H9 (cell line): ENCODE results near the gene ADISSP. TPM values are rescaled to one million over a fixed set of nuclear protein-coding genes. Genes with fewer than 3 reads are reported as not detected.

Experiments
- DNase-seq: peaks from one replicate; pipeline ENCODE4 v3.0.0-alpha.2; 2017
- H2AFZ ChIP-seq: one replicate; pipeline ENCODE4 v1.6.1; 2013; ENCODE audit warnings: mild to moderate bottlenecking, low read length, control low read depth, moderate library complexity
- H2AK5ac ChIP-seq: 2 replicates; pipeline ENCODE4 v1.6.1; 2013; ENCODE audit warnings: low read length, control low read depth, mixed read lengths; ENCODE audit not compliant: insufficient read length
- H2BK120ac ChIP-seq: one replicate; pipeline ENCODE4 v1.6.1; 2013; ENCODE audit warnings: low read depth, mild to moderate bottlenecking, low read length, control low read depth, inconsistent platforms; ENCODE audit not compliant: poor library complexity, severe bottlenecking
- H2BK12ac ChIP-seq: 2 replicates; pipeline ENCODE4 v1.6.1; 2013; ENCODE audit warnings: low read length, control low read depth, mixed read lengths, low read depth; ENCODE audit not compliant: insufficient read length
- H2BK15ac ChIP-seq: 2 replicates; pipeline ENCODE4 v1.6.1; 2013; ENCODE audit warnings: low read depth, low read length, control low read depth
- H2BK20ac ChIP-seq: one replicate; pipeline ENCODE4 v1.6.1; 2013; ENCODE audit warnings: low read depth, mild to moderate bottlenecking, low read length, control low read depth, inconsistent platforms; ENCODE audit not compliant: poor library complexity, severe bottlenecking
- H2BK5ac ChIP-seq: 2 replicates; pipeline ENCODE4 v1.6.1; 2013; ENCODE audit warnings: low read length, control low read depth, mixed read lengths; ENCODE audit not compliant: insufficient read length
- H3K14ac ChIP-seq: 2 replicates; pipeline ENCODE4 v1.6.1; 2013; ENCODE audit warnings: low read length, control low read depth; ENCODE audit not compliant: insufficient read depth
- H3K18ac ChIP-seq: 2 replicates; pipeline ENCODE4 v1.6.1; 2013; ENCODE audit warnings: low read depth, mild to moderate bottlenecking, mixed read lengths, low read length, control low read depth; ENCODE audit not compliant: insufficient read length
- H3K23ac ChIP-seq: 2 replicates; pipeline ENCODE4 v1.6.1; 2013; ENCODE audit warnings: low read length, control low read depth, mixed read lengths, low read depth; ENCODE audit not compliant: insufficient read length
- H3K23me2 ChIP-seq: 2 replicates; pipeline ENCODE4 v1.6.1; 2013; ENCODE audit warnings: low read depth, mild to moderate bottlenecking, mixed read lengths, low read length, control low read depth; ENCODE audit not compliant: insufficient read length, poor library complexity, severe bottlenecking
- H3K27ac ChIP-seq: 2 replicates; pipeline ENCODE4 v1.5.1; 2013; ENCODE audit warnings: low read length, control low read depth, mixed read lengths, low read depth; ENCODE audit not compliant: insufficient read length
- H3K27me3 ChIP-seq: 2 replicates; pipeline ENCODE4 v1.6.1; 2013; ENCODE audit warnings: low read length, control low read depth, inconsistent platforms; ENCODE audit not compliant: insufficient read depth
- H3K4ac ChIP-seq: 2 replicates; pipeline ENCODE4 v1.6.1; 2013; ENCODE audit warnings: low read depth, mild to moderate bottlenecking, control low read depth, inconsistent platforms, low read length, moderate library complexity
- H3K4me1 ChIP-seq: 2 replicates; pipeline ENCODE4 v1.6.1; 2013; ENCODE audit warnings: low read length, control low read depth, inconsistent platforms; ENCODE audit not compliant: insufficient read depth
- H3K4me2 ChIP-seq: 2 replicates; pipeline ENCODE4 v1.6.1; 2013; ENCODE audit warnings: low read length, control low read depth, mixed read lengths; ENCODE audit not compliant: insufficient read length, insufficient read depth
- H3K56ac ChIP-seq: 2 replicates; pipeline ENCODE4 v1.6.1; 2013; ENCODE audit warnings: low read depth, mild to moderate bottlenecking, mixed read lengths, low read length, control low read depth; ENCODE audit not compliant: insufficient read length
- H3K79me1 ChIP-seq: 2 replicates; pipeline ENCODE4 v1.6.1; 2013; ENCODE audit warnings: low read depth, mild to moderate bottlenecking, moderate library complexity, low read length, control low read depth, inconsistent platforms; ENCODE audit not compliant: insufficient read depth, poor library complexity, severe bottlenecking
- H3K79me2 ChIP-seq: 2 replicates; pipeline ENCODE4 v1.6.1; 2013; ENCODE audit warnings: low read length, control low read depth, inconsistent platforms; ENCODE audit not compliant: insufficient read depth
- H3K9ac ChIP-seq: 2 replicates; pipeline ENCODE4 v1.6.1; 2013; ENCODE audit warnings: low read length, control low read depth, mixed read lengths; ENCODE audit not compliant: insufficient read length; ENCODE audit errors: extremely low read depth
- H3K9me3 ChIP-seq: one replicate; pipeline ENCODE4 v1.6.1; 2013; ENCODE audit warnings: low read depth, low read length, inconsistent platforms; ENCODE audit not compliant: control insufficient read depth
- H3T11ph ChIP-seq: one replicate; pipeline ENCODE4 v1.6.1; 2013; ENCODE audit warnings: mild to moderate bottlenecking, low read length, control low read depth, inconsistent platforms
- H4K20me1 ChIP-seq: one replicate; pipeline ENCODE4 v1.6.1; 2013; ENCODE audit not compliant: control insufficient read depth, insufficient read length, insufficient read depth
- H4K5ac ChIP-seq: 2 replicates; pipeline ENCODE4 v1.6.1; 2013; ENCODE audit warnings: low read depth, mild to moderate bottlenecking, mixed read lengths, low read length, control low read depth; ENCODE audit not compliant: insufficient read length
- H4K8ac ChIP-seq: replicated peaks from 2 replicates; pipeline ENCODE4 v1.6.1; 2013; ENCODE audit warnings: low read length, control low read depth, mixed read lengths, low read depth; ENCODE audit not compliant: insufficient read length
- H4K91ac ChIP-seq: 2 replicates; pipeline ENCODE4 v1.6.1; 2013; ENCODE audit warnings: low read depth, mild to moderate bottlenecking, moderate library complexity, mixed read lengths, low read length, control low read depth; ENCODE audit not compliant: insufficient read length
- H3K27ac Mint-ChIP-seq, 3 experiments: 2 replicates in 2 of 3; 3 replicates in 1 of 3; pipeline ENCODE4 v1.8.0; 2020 to 2021; ENCODE audit warnings: mixed read lengths in 3 of 3, mild to moderate bottlenecking in 1 of 3, moderate library complexity in 1 of 3
- H3K27me3 Mint-ChIP-seq: 2 replicates; pipeline ENCODE4 v1.8.0; 2021; ENCODE audit warnings: low read depth, mild to moderate bottlenecking, moderate library complexity, mixed read lengths
- H3K36me3 Mint-ChIP-seq, 3 experiments: 2 replicates in 2 of 3; 3 replicates in 1 of 3; pipeline ENCODE4 v1.8.0; 2020 to 2021; ENCODE audit warnings: low read depth in 3 of 3, mixed read lengths in 3 of 3; ENCODE audit not compliant: insufficient read depth in 1 of 3
- H3K4me1 Mint-ChIP-seq, 2 experiments: 2 replicates each; pipeline ENCODE4 v1.8.0; 2020; ENCODE audit warnings: mixed read lengths in 2 of 2
- H3K4me3 Mint-ChIP-seq, 2 experiments: 2 replicates in 1 of 2; 3 replicates in 1 of 2; pipeline ENCODE4 v1.8.0; 2020 to 2021; ENCODE audit warnings: mild to moderate bottlenecking in 2 of 2, mixed read lengths in 2 of 2, moderate library complexity in 1 of 2
- H3K9me3 Mint-ChIP-seq, 2 experiments: 2 replicates in 1 of 2; 3 replicates in 1 of 2; pipeline ENCODE4 v1.8.0; 2020; ENCODE audit warnings: mild to moderate bottlenecking in 2 of 2, mixed read lengths in 2 of 2, moderate library complexity in 1 of 2
- WGBS: extraction: QIAGEN DNeasy Blood & Tissue Kit; methylation state at CpG from one replicate; pipeline ENCODE4 v1.1.7; 2013; ENCODE audit warnings: missing lambda C conversion rate, low lambda C conversion rate, mixed read lengths; ENCODE audit not compliant: insufficient read length; ENCODE audit errors: extremely low coverage; 5-methylcytosine and 5-hydroxymethylcytosine counted together
- total RNA-seq: library from RNA; stranded (reverse); gene quantifications from 2 replicates; pipeline ENCODE4 v1.2.1, GENCODE V29; 2021
- TF ChIP-seq, protein P1 (sequence below): fragments of 200-600 bp; sonication (generic); conservative IDR thresholded peaks from 3 replicates; pipeline ENCODE4 v1.8.0; 2021; ENCODE audit warnings: antibody characterized with exemption, mild to moderate bottlenecking

Gene ADISSP
- total RNA-seq, 1 experiment from 2014 or later: 80.9 TPM

DNA sequence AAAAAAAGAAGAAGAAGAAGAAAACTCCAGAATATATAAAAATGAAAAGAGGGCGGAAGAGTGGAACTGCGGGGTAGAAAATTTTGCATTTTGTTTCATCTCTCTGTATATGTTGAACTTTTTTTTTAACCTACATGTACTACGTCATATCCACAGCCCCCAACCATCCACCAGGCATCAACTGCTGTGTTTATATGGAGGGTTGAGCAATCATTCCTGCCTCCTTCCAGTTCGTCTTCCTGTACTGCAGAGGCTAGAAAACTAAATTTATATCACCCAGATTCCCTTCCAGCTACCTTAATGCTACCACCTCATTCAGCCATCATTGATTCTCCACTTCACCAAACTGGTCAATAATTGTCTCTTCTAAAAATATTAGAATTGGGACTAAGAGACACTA, 45.6 kb downstream of the ADISSP start:
- no peak overlapping the region for H3K27ac Mint-ChIP-seq
- no peaks in the 10 kb centered on the region for H3K36me3 Mint-ChIP-seq
- Histone ChIP-seq H3K4ac (no peak overlapping the region), H3K23me2 (no peaks in the 10 kb centered on the region), H3K4me1 (no peaks in the 10 kb centered on the region), H2BK20ac (no peak overlapping the region), H2BK12ac (no peak overlapping the region), H2BK120ac (no peak overlapping the region), H3K23ac (no peak overlapping the region), H4K20me1 (no peaks in the 10 kb centered on the region), H2AK5ac (no peak overlapping the region), H3K27me3 (no peaks in the 10 kb centered on the region), H3K4me2 (no peak overlapping the region), H2BK5ac (no peak overlapping the region), H4K8ac (no peak overlapping the region), H2BK15ac (no peak overlapping the region), H3K27ac (no peak overlapping the region), H3T11ph (no peak overlapping the region), H3K56ac (no peak overlapping the region), H3K14ac (no peak overlapping the region), H3K79me1 (no peaks in the 10 kb centered on the region), H2AFZ (no peak overlapping the region), H3K9me3 (no peaks in the 10 kb centered on the region), H4K5ac (no peak overlapping the region), H4K91ac (no peak overlapping the region), H3K79me2 (no peaks in the 10 kb centered on the region), H3K9ac (no peak overlapping the region), H3K18ac (no peak overlapping the region)
- H3K9me3 Mint-ChIP-seq: peaks cover 0 to 3% of the 10 kb centered on the region in 2 experiments; a peak in 1 of 5 replicates
- no CpG with 5 or more reads among the region's 4 CpGs for WGBS
- no peak for DNase-seq
- no peak overlapping the region for H3K4me3 Mint-ChIP-seq
- peaks cover 8% of the 10 kb centered on the region for H3K27me3 Mint-ChIP-seq
- TF ChIP-seq, protein P1, sequence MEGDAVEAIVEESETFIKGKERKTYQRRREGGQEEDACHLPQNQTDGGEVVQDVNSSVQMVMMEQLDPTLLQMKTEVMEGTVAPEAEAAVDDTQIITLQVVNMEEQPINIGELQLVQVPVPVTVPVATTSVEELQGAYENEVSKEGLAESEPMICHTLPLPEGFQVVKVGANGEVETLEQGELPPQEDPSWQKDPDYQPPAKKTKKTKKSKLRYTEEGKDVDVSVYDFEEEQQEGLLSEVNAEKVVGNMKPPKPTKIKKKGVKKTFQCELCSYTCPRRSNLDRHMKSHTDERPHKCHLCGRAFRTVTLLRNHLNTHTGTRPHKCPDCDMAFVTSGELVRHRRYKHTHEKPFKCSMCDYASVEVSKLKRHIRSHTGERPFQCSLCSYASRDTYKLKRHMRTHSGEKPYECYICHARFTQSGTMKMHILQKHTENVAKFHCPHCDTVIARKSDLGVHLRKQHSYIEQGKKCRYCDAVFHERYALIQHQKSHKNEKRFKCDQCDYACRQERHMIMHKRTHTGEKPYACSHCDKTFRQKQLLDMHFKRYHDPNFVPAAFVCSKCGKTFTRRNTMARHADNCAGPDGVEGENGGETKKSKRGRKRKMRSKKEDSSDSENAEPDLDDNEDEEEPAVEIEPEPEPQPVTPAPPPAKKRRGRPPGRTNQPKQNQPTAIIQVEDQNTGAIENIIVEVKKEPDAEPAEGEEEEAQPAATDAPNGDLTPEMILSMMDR: no peak
- H3K4me1 Mint-ChIP-seq: peaks cover 6 to 8% of the 10 kb centered on the region in 2 experiments
